GM19351 (cell line): Measurements from ENCODE around the gene RNPEP.
"Not testable (repeated sequence)": the region's sequence is repeated elsewhere in the genome, so short reads cannot be mapped to it uniquely, and the experiment has no call there.

Experiments
- ATAC-seq: cut with Tn5 transposase; IDR thresholded peaks from one replicate; pipeline ENCODE4 v1.9.1; 2021; ENCODE audit warnings: mild to moderate bottlenecking, moderate library complexity; ENCODE audit not compliant: unreplicated experiment

Gene RNPEP

GRCh38 chr1:201955729-201956143 lies 26.7 kb upstream of the RNPEP start:
- peak; percentile 29 for ATAC-seq

GRCh38 chr1:201958348-201958747 lies 24.1 kb upstream of the RNPEP start:
- no peak for ATAC-seq

GRCh38 chr1:201962382-201962781 lies 20.1 kb upstream of the RNPEP start:
- ATAC-seq = not testable (repeated sequence)

GRCh38 chr1:201964261-201964660 lies 18.2 kb upstream of the RNPEP start:
- ATAC-seq = no peak

DNA sequence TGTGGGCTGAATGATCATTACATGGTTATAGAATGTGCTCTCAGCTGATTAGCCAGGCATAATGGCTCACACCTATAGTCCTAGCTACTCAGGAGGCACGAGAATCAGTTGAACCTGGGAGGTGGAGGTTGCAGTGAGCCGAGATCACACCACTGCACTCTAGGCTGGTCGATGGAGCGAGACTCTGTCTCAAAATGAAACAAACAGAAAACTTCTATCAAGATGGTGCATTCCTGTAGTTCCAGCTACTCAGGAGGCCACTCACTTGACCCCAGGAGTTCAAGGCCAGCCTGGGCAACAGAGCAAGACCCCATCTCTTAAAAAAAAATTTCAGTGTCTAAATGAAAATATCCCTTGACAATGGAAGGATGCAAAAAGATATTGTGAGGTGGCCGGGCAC lies 16.3 kb upstream of the RNPEP start:
- ATAC-seq = no peak

DNA sequence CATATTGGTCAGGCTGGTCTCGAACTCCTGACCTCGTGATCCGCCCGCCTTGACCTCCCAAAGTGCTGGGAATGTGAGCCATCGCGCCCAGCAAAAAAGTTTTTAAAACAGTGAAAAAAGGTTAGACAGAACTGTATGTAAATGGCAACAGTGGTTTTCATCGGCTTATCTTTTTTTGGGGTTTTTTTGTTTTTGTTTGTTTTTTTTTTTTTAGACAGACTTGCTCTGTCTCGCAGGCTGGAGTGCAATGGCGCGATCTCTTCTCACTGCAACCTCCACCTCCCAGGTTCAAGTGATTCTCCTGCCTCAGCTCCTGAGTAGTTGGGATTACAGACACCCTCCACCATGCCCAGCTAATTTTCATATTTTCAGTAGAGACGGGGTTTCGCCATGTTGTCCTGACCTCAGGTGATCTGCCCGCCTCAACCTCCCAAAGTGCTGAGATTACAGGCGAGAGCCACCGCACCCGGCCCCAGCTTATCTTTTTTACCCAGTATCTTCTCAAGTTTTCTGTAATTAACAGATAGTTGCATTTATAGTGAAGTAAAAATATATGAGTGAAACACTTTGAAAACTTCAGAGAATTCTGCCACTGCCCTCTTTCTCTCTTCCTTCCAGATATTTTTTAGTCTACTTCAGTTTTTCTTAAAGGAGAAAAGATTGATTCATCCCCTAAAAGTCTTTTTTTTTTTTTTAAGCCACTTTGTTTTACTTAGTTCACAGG lies 14.1 kb upstream of the RNPEP start:
- no peak for ATAC-seq

GRCh38 chr1:201970334-201971159 lies 11.9 kb upstream of the RNPEP start:
- ATAC-seq = no peak

- no peak for ATAC-seq
Measured at GRCh38 chr1:201982082-201982622, 296 bp upstream of the RNPEP start.

DNA sequence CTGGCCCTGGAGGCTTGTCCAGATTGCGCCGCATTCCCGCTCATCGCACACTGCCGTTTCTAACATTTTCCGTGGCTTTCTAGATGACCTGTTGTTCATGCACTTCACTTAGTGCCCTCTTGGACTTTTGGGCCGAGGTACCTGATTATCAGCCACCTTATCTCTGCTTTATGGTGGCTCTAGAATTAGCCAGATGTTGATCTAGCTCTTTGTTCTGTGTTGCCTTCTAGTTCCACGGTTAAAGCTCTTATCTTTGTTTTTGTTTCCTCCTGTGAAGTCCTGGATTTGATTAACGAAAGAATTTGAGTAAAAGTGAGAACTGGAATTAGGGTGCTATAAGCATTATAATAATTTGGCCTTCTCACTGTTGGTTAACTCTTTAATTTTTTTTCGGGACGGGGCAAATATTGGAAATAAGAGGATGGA lies 945 bp downstream of the RNPEP start:
- ATAC-seq = no peak

DNA sequence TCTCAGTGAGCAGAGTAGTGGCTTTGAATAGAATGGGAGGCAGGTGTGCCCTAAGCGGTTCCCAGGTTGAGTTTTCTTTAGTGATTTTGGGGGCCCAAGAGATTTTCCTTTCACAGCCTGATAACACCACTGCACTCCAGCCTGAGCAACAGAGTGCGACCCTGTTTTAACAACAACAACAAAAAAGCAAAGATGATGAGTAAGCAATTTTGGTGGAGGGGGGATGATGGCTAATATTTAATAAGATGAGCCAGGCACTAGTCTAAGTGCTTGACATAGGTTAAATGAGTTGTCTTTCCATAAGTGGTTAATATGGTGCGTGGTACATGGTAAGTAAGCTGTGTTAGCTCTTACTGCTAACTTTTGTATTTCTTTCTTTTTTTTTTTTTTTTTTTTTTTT lies 2.0 kb downstream of the RNPEP start:
- no peak for ATAC-seq

GRCh38 chr1:201985355-201985754 lies 2.9 kb downstream of the RNPEP start:
- no peak for ATAC-seq

GRCh38 chr1:201988601-201989000 lies 6.2 kb downstream of the RNPEP start:
- ATAC-seq = no peak

DNA sequence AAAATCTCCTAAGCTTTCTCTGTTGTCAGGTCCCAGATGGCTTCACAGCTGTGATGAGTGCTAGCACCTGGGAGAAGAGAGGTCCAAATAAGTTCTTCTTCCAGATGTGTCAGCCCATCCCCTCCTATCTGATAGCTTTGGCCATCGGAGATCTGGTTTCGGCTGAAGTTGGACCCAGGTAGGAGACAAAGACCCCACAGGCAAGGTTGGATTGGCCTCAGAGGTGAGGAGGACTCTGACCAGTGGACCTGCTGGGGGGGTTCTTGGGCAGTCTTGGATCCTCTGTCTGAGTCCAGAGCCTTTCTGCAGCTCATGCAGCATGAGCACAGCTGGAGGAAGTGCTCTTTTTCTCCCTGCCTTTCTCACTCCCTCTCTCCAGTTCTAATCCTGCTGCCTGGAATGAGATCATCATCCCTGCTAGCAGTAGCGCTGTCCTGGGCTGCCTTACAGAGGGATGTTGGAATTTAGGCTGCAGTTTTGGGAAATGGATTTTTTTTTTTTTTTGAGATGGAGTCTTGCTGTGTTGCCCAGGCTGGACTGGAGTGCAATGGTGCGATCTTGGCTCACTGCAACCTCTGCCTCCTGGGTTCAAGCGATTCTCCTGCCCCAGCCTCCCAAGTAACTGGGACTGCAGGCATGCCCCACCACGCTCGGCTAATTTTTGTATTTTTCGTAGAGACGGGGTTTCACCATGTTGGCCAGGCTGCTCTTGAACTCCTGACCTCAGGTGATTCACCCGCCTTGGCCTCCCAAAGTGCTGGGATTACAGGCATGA lies 7.1 kb downstream of the RNPEP start:
- ATAC-seq = no peak

DNA sequence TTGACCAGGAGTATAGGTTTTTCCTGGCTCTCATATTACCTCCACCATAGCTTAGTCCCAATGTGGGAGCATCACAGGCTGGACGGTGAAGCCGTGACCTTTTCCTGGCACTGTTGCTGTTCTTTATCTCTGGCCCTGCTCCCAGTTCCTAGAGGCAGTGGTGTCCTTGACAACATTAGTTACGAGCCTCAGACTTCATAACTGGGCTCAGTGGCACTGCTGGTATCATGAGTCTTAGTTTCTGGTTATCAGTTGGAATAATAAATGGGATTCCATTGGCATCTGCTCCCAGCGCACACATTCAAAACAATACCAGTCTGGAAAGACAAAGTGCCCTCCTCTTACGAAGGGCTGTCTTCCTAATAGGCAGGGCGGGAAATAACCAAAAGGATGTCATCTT lies 8.0 kb downstream of the RNPEP start:
- no peak for ATAC-seq

DNA sequence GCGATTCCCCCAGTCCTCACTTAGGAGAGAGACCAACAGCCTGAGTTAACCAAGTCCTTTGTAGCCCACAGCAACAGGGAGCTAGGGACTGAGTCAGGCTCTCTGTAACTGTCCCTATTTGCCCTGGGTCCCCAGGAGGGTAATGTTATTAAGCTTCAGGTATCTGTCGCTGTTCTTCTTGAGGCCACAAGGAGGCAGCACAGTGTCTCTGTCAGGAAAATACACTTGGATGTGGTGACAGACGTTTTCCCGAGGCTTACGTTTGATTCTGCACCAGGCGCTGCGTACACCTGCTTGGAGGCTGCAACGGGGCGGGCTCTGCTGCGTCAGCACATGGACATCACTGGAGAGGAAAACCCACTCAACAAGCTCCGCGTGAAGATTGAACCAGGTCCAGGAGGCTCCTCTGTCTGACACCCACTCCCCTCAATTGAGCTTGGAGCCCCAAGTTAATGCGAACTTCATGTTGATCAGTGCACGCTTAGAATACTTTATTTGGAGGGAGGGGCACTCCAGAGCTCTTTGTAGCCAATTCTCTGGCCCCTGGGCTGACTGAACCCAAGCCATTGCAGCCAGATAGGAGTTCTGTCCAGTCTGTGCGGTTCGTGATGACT lies 17.3 kb downstream of the RNPEP start:
- ATAC-seq = no peak

DNA sequence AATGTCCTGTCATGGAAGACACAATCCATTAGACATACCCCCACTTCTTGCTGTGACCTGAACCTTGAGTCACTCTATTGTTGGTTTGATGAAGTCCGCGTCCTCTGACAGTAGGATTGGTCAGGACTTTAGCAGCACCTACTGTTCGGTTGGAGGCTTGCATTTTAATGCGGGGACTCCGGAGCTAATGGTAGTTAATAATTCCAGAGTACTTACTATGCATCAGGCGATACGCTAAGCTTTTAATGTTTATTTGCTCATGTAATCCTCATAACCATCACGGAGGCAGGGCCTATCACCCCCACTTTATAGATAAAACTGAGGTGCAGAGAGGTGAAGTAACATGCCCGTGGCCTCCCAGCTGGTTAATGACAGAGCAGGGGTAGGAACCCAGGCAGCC lies 20.1 kb downstream of the RNPEP start:
- ATAC-seq = no peak

- no peak for ATAC-seq
Measured at GRCh38 chr1:202004711-202005110, 22.3 kb downstream of the RNPEP start.

GRCh38 chr1:202005958-202006357 lies 23.5 kb downstream of the RNPEP start:
- ATAC-seq = no peak

- ATAC-seq = no peak
Measured at GRCh38 chr1:202007304-202007703, 24.9 kb downstream of the RNPEP start.

DNA sequence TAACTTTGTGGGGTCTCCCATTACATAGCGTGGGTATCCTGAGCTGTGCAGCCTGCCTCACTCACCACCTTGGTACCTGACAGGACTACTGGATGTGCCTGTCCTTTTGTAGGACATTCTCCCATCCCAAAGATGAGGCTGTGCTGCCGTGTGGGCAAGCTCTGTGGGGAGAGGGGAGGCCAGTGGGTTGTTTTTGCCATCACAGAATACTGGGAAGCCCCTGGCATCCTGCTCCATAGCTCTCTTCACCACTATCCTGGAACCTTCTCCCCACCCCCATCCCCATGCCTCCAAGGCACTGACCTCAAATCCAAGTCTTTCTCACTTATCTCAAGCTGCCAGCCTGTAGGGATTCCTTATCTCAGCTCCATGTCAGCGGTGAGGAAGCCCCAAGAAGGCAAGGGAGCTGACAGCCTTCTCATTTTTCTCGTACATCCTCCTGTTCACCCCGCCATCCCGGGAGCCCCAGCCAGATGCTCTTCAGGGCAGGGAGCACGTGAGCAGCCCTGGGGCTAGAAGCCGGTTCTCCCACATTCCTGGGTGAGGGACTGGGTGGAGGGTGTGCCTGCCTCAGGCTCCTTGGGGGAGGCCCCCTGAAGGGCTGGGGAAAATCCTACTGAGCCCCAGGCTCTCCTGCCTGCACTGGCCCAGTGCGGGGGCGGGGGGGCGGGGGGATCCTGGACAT lies 25.5 kb downstream of the RNPEP start:
- ATAC-seq = no peak
